ENCODE data around the gene GCSH. TPM values are rescaled to one million over a fixed set of nuclear protein-coding genes. Genes with fewer than 3 reads are reported as not detected.

GCSH gene
- total RNA-seq, 1 donor from 2014 or later = 41.1 TPM

GRCh38 chr16:81088836-81089235 lies 7.4 kb downstream of the GCSH start:
- DNase-seq (ENCODE audit: low read depth) = no peak
- H3K4me3 ChIP-seq (ENCODE audit: insufficient read depth, low read depth, low read length) = no peak overlapping the region
- no peak overlapping the region for H3K9ac ChIP-seq (ENCODE audit: low read length)
- no peaks in the 10 kb centered on the region for H4K20me1 ChIP-seq (ENCODE audit: insufficient read depth, low read length)
- Mint-ChIP-seq H3K4me3 (ENCODE audit: unreplicated experiment) (no peak overlapping the region), H3K9me3 (ENCODE audit: unreplicated experiment) (no peaks in the 10 kb centered on the region), H3K27me3 (ENCODE audit: low read depth, unreplicated experiment) (no peaks in the 10 kb centered on the region), H3K4me1 (ENCODE audit: low read depth, unreplicated experiment) (no peaks in the 10 kb centered on the region), H3K27ac (ENCODE audit: unreplicated experiment) (no peak overlapping the region), H3K36me3 (ENCODE audit: low read depth, unreplicated experiment) (peaks cover 5% of the 10 kb centered on the region)
- peaks cover 43% of the 10 kb centered on the region for H3K79me2 ChIP-seq (ENCODE audit: insufficient read depth, low read length)
- H3K27ac ChIP-seq (ENCODE audit: low read depth, low read length) = no peak overlapping the region
- no peaks in the 10 kb centered on the region for H3K9me3 ChIP-seq (ENCODE audit: insufficient read depth, low read depth, low read length)
- H3K27me3 ChIP-seq (ENCODE audit: insufficient read depth, low read length) = no peaks in the 10 kb centered on the region
- H3K4me1 ChIP-seq (ENCODE audit: insufficient read depth, low read length) = no peaks in the 10 kb centered on the region
- FAIRE-seq = no peak
- H3K4me2 ChIP-seq (ENCODE audit: low read length) = no peak overlapping the region
- H2AFZ ChIP-seq (ENCODE audit: low read depth, low read length) = no peak overlapping the region
- no peak for TF ChIP-seq CTCF (IDR thresholded peaks at IDR 0.05; ENCODE audit: insufficient read depth, low read depth, low read length)
- H3K36me3 ChIP-seq (ENCODE audit: insufficient read depth, low read length) = no peaks in the 10 kb centered on the region

GRCh38 chr16:81081014-81081413 lies 15.2 kb downstream of the GCSH start:
- Histone ChIP-seq H3K4me2 (ENCODE audit: low read length) (no peak overlapping the region), H2AFZ (ENCODE audit: low read depth, low read length) (no peak overlapping the region), H4K20me1 (ENCODE audit: insufficient read depth, low read length) (no peaks in the 10 kb centered on the region), H3K9ac (ENCODE audit: low read length) (no peak overlapping the region), H3K4me3 (ENCODE audit: insufficient read depth, low read depth, low read length) (no peak overlapping the region), H3K79me2 (ENCODE audit: insufficient read depth, low read length) (no peaks in the 10 kb centered on the region), H3K4me1 (ENCODE audit: insufficient read depth, low read length) (peaks cover 3% of the 10 kb centered on the region), H3K27ac (ENCODE audit: low read depth, low read length) (no peak overlapping the region), H3K36me3 (ENCODE audit: insufficient read depth, low read length) (no peaks in the 10 kb centered on the region), H3K27me3 (ENCODE audit: insufficient read depth, low read length) (no peaks in the 10 kb centered on the region), H3K9me3 (ENCODE audit: insufficient read depth, low read depth, low read length) (no peaks in the 10 kb centered on the region)
- no peak for FAIRE-seq
- no peaks in the 10 kb centered on the region for H3K27me3 Mint-ChIP-seq (ENCODE audit: low read depth, unreplicated experiment)
- TF ChIP-seq CTCF (IDR thresholded peaks at IDR 0.05; ENCODE audit: insufficient read depth, low read depth, low read length) = no peak
- no peak for TF ChIP-seq EZH2 (IDR thresholded peaks at IDR 0.05; ENCODE audit: insufficient read depth, low read length)
- no peak overlapping the region for H3K27ac Mint-ChIP-seq (ENCODE audit: unreplicated experiment)
- H3K36me3 Mint-ChIP-seq (ENCODE audit: low read depth, unreplicated experiment) = peaks cover 3% of the 10 kb centered on the region
- no peak for DNase-seq (ENCODE audit: low read depth)
- H3K4me1 Mint-ChIP-seq (ENCODE audit: low read depth, unreplicated experiment) = no peaks in the 10 kb centered on the region
- H3K4me3 Mint-ChIP-seq (ENCODE audit: unreplicated experiment) = no peak overlapping the region
- H3K9me3 Mint-ChIP-seq (ENCODE audit: unreplicated experiment) = no peaks in the 10 kb centered on the region

- H3K27me3 Mint-ChIP-seq (ENCODE audit: low read depth, unreplicated experiment) = no peaks in the 10 kb centered on the region
- H3K4me3 ChIP-seq (ENCODE audit: insufficient read depth, low read depth, low read length) = no peak overlapping the region
- H3K9me3 Mint-ChIP-seq (ENCODE audit: unreplicated experiment) = no peaks in the 10 kb centered on the region
- no peak for FAIRE-seq
- H3K27ac Mint-ChIP-seq (ENCODE audit: unreplicated experiment) = no peak overlapping the region
- H3K4me3 Mint-ChIP-seq (ENCODE audit: unreplicated experiment) = peak overlapping the region; percentile 41
- no peak overlapping the region for H3K27ac ChIP-seq (ENCODE audit: low read depth, low read length)
- H2AFZ ChIP-seq (ENCODE audit: low read depth, low read length) = no peak overlapping the region
- H3K79me2 ChIP-seq (ENCODE audit: insufficient read depth, low read length) = no peaks in the 10 kb centered on the region
- no peak overlapping the region for H3K9ac ChIP-seq (ENCODE audit: low read length)
- H3K4me1 ChIP-seq (ENCODE audit: insufficient read depth, low read length) = peaks cover 3% of the 10 kb centered on the region
- H3K27me3 ChIP-seq (ENCODE audit: insufficient read depth, low read length) = no peaks in the 10 kb centered on the region
- no peak for DNase-seq (ENCODE audit: low read depth)
- peaks cover under 1% of the 10 kb centered on the region for H3K36me3 Mint-ChIP-seq (ENCODE audit: low read depth, unreplicated experiment)
- no peaks in the 10 kb centered on the region for H3K36me3 ChIP-seq (ENCODE audit: insufficient read depth, low read length)
- no peaks in the 10 kb centered on the region for H3K4me1 Mint-ChIP-seq (ENCODE audit: low read depth, unreplicated experiment)
- no peaks in the 10 kb centered on the region for H3K9me3 ChIP-seq (ENCODE audit: insufficient read depth, low read depth, low read length)
- no peak overlapping the region for H3K4me2 ChIP-seq (ENCODE audit: low read length)
- TF ChIP-seq CTCF (IDR thresholded peaks at IDR 0.05; ENCODE audit: insufficient read depth, low read depth, low read length) = no peak
- TF ChIP-seq EZH2 (IDR thresholded peaks at IDR 0.05; ENCODE audit: insufficient read depth, low read length) = no peak
- no peaks in the 10 kb centered on the region for H4K20me1 ChIP-seq (ENCODE audit: insufficient read depth, low read length)
These were observed 16.0 kb downstream of the GCSH start for GRCh38 chr16:81080233-81080632.
